Effector memory CD4-positive, alpha-beta T cell (primary cell): ENCODE results near the gene CAMTA1.

Source experiments
- DNase-seq, 3 donors: peaks; one replicate each; pipeline ENCODE4 v3.0.0-alpha.2; 2020
- H3K27ac ChIP-seq: 2 replicates; pipeline ENCODE4 v1.7.0; 2013; ENCODE audit warnings: mild to moderate bottlenecking, low read length, moderate library complexity; ENCODE audit not compliant: insufficient read depth, poor library complexity, severe bottlenecking
- H3K27me3 ChIP-seq: replicated peaks from 2 replicates; pipeline ENCODE4 v1.7.0; 2013; ENCODE audit warnings: mild to moderate bottlenecking, low read length; ENCODE audit not compliant: insufficient read depth, control insufficient read depth, poor library complexity, severe bottlenecking
- H3K36me3 ChIP-seq: 2 replicates; pipeline ENCODE4 v1.7.0; 2013; ENCODE audit warnings: mild to moderate bottlenecking, low read length, moderate library complexity; ENCODE audit not compliant: control insufficient read depth, insufficient read depth
- H3K4me1 ChIP-seq: 2 replicates; pipeline ENCODE4 v1.7.0; 2013; ENCODE audit warnings: low read length, mild to moderate bottlenecking; ENCODE audit not compliant: control insufficient read depth, insufficient read depth, poor library complexity, severe bottlenecking
- H3K4me3 ChIP-seq: 2 replicates; pipeline ENCODE4 v1.7.0; 2013; ENCODE audit warnings: low read length, low read depth, mild to moderate bottlenecking; ENCODE audit not compliant: insufficient read depth, poor library complexity, severe bottlenecking
- H3K9me3 ChIP-seq: 2 replicates; pipeline ENCODE4 v1.7.0; 2013; ENCODE audit warnings: mild to moderate bottlenecking, low read length, moderate library complexity; ENCODE audit not compliant: control insufficient read depth

The CAMTA1 gene

DNA sequence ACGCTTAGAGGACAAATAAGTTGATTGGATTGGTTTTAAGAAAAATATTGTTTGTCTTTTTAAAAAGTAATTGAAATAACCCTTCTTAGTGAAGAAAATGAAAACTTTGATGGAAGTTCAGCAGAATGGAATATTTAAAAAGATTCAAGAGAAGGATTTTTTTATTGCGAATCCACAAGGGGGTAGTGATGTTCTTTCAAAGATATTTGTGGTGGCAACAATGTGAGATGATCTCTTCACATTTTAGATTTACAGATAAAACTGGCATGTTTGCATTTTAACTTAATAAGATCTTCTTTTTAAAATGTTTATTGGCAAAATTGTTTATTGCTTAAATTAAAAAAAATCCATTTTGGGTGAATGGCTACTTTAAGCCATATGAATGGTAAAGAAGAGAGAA is 8.9 kb downstream of the CAMTA1 start:
- no peak overlapping the region for H3K27ac ChIP-seq
- H3K27me3 ChIP-seq: no peaks in the 10 kb centered on the region
- peaks cover 3% of the 10 kb centered on the region for H3K36me3 ChIP-seq
- no peak for DNase-seq
- no peaks in the 10 kb centered on the region for H3K4me1 ChIP-seq
- no peak overlapping the region for H3K4me3 ChIP-seq
- no peaks in the 10 kb centered on the region for H3K9me3 ChIP-seq

DNA sequence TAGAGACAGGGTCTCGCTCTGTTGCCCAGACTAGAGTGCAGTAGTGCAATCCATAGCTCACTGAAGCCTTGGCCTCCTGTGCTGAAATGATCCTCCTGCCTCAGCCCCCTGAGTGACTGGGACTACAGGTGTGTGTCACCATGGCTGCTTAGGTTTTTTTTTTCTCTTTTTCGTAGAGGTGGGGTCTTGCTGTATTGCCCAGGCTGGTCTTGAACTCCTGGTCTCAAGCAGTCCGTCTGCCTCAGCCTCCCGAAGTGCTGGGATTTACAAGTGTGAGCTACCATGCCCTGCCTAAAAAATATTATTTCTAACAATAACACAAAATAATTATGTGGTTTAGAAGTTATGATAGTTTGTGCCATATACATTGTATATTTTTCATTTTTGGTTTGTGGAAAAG is 9.9 kb downstream of the CAMTA1 start:
- H3K4me3 ChIP-seq: no peak overlapping the region
- H3K9me3 ChIP-seq: no peaks in the 10 kb centered on the region
- peaks cover 3% of the 10 kb centered on the region for H3K36me3 ChIP-seq
- DNase-seq: no peak
- H3K4me1 ChIP-seq: no peaks in the 10 kb centered on the region
- H3K27ac ChIP-seq: no peak overlapping the region
- H3K27me3 ChIP-seq: no peaks in the 10 kb centered on the region

DNA sequence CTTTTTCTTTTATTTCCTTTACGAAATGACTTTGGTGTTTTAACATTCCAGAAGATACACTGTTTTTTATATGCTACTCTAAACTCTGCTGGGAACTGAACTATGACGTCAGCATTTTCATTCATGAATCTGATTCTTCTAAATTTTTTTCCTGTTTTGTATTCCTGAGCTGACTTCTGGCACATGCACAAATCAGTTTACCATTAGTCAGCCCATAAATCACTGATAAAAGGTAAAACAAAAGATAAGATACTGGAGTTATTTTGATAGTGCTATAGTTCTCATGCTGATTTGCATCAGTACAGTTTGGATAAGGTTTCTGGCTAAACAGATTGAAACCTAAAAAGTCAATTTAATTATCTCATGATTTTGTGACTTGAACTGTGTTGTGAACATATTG is 10.4 kb downstream of the CAMTA1 start:
- DNase-seq: no peak
- Histone ChIP-seq H3K27ac (no peak overlapping the region), H3K4me3 (no peak overlapping the region), H3K36me3 (peaks cover 3% of the 10 kb centered on the region), H3K9me3 (no peaks in the 10 kb centered on the region), H3K4me1 (no peaks in the 10 kb centered on the region), H3K27me3 (no peaks in the 10 kb centered on the region)

DNA sequence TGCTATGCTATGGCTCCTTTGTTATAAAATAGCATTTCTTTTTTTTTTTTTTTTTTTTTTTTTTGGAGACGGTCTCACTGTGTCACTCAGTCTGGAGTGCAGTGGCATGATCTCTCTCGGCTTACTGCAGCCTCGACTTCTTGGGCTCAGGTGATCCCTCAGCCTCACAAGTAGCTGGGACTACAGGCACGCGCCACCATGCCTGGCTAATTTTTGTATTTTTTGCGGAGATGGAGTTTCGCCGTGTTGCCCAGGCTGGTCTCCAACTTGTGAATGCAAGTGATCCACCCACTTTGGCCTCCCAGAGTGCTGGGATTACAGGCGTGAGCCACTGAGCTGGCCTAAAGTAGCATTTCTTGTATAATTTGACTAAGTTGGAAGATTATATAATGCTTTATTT is 10.8 kb downstream of the CAMTA1 start:
- no peaks in the 10 kb centered on the region for H3K27me3 ChIP-seq
- H3K9me3 ChIP-seq: no peaks in the 10 kb centered on the region
- H3K27ac ChIP-seq: no peak overlapping the region
- no peak overlapping the region for H3K4me3 ChIP-seq
- DNase-seq: no peak
- H3K36me3 ChIP-seq: peaks cover 3% of the 10 kb centered on the region
- H3K4me1 ChIP-seq: no peaks in the 10 kb centered on the region

DNA sequence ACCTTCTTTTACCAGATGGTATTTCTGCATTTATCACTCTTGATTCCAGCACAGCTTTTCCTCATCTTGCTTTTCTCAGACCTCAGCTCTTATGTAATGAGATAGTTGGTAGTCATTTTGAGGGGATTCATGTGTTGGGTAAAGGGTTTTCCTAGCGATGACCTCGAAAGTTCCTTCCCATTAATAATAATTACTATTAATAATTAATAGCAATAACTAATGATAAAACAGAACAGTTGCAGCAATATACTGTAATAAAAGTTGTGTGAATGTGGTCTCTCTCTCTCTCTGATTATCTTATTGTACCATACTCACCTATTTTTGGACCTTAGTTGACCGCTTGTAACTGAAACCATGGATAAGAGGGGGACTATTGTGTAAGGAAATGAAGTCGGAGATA is 14.2 kb downstream of the CAMTA1 start:
- Histone ChIP-seq H3K27ac (no peak overlapping the region), H3K9me3 (no peaks in the 10 kb centered on the region), H3K27me3 (no peaks in the 10 kb centered on the region), H3K4me3 (no peak overlapping the region), H3K36me3 (no peaks in the 10 kb centered on the region), H3K4me1 (no peaks in the 10 kb centered on the region)
- no peak for DNase-seq

DNA sequence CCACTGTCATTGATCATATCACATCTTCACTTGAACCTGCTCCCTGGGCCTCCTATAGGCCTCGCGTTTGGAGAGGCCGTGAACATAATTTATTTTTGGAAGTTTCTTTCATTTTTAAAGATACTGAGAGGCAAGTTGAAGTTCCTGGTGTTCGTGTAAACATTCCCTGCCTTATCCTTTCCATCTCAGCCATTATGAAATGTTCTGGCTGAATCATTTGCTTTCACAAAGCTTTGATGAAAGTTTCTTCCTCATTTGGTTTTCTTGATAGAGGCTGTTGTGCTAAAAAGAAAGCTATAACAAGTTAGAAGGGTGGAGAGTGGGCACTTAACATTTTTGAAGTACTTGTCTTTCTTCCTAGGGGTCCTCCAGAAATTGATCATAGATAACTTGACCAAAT is 15.5 kb downstream of the CAMTA1 start:
- Histone ChIP-seq H3K27ac (no peak overlapping the region), H3K9me3 (no peaks in the 10 kb centered on the region), H3K4me1 (no peaks in the 10 kb centered on the region), H3K36me3 (no peaks in the 10 kb centered on the region), H3K27me3 (no peaks in the 10 kb centered on the region), H3K4me3 (no peak overlapping the region)
- no peak for DNase-seq

DNA sequence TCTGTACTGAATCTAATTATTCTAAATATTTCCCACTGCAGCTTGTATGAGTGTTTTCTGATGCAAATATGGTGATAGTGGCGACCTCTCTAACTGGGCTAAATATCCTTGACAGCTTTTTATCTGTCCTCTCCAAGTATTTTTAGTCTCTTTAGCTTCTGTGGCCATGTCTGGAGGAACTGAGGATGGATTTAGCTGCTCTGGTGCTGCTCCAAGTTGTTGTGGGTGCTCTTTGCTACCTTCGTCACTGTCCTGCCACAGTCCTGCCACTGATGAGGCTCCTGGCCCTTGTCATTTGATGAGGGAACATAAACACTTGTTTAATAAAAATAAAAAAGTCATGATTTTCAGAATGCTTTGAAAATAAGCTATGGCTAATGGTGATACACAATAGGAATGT is 15.9 kb downstream of the CAMTA1 start:
- Histone ChIP-seq H3K9me3 (no peaks in the 10 kb centered on the region), H3K27ac (no peak overlapping the region), H3K4me1 (peaks cover 3% of the 10 kb centered on the region), H3K4me3 (no peak overlapping the region), H3K36me3 (no peaks in the 10 kb centered on the region), H3K27me3 (no peaks in the 10 kb centered on the region)
- no peak for DNase-seq

DNA sequence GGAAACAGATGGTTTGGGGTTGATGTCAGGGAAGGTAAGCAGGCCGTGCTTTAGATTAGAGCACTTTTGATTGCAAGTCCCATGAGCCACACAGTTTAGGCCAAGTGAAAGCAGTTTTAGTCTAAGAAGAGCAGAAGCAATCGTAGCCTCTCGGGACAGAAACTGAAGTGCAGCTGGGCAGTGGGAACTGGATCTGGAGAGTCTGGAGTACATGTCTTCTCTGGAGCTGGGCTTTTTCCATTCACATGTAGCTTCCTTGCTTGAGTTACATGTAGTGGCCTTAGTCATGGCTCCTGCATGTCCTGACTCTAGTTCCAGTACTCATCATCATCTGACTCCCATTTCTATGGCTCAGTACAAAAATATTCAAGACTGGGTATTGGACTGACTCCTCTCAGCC is 16.7 kb downstream of the CAMTA1 start:
- Histone ChIP-seq H3K9me3 (no peaks in the 10 kb centered on the region), H3K36me3 (no peaks in the 10 kb centered on the region), H3K4me1 (peaks cover 3% of the 10 kb centered on the region), H3K27me3 (no peaks in the 10 kb centered on the region), H3K27ac (no peak overlapping the region), H3K4me3 (no peak overlapping the region)
- no peak for DNase-seq

DNA sequence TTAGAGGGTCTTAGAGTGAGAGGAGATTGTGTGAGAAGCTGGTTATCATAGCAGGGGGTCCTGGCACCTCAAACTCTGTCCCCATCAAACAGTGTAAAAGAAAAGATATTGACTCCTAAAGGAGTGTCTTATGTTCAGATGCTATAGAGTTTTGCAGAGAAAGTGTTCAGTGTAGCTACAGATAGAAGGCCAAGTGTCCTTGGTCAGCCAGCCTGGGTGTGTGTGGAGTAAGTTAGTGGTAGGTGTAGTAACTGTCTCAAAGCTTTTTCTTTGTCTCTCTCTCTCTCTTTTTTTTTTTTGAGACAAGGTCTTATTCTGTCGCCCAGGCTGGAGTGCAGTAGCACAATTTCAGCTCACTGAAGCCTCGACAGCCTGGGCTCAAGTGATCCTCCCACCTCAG is 17.2 kb downstream of the CAMTA1 start:
- Histone ChIP-seq H3K36me3 (no peaks in the 10 kb centered on the region), H3K4me3 (no peak overlapping the region), H3K27ac (no peak overlapping the region), H3K27me3 (no peaks in the 10 kb centered on the region), H3K9me3 (no peaks in the 10 kb centered on the region), H3K4me1 (peaks cover 3% of the 10 kb centered on the region)
- no peak for DNase-seq

DNA sequence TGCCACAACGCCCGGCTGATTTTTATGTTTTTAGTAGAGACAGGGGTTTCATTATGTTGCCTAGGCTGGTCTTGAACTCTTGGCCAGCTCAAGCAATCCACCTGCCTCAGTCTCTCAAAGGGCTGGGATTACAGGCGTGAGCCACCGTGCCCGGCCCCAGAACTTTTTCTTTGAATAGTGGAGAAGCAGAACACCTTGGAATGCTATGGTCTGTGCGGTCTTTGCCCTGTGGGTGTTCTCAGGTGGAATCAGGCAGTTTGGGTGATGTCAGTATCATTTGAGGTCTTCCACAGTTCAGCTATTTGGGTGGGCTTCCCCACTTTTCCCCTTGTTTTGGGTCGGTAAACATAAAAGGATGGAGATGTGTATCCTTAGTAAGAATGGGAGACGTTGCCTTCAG is 17.6 kb downstream of the CAMTA1 start:
- no peak for DNase-seq
- Histone ChIP-seq H3K27me3 (no peaks in the 10 kb centered on the region), H3K36me3 (no peaks in the 10 kb centered on the region), H3K27ac (no peak overlapping the region), H3K4me1 (peaks cover 3% of the 10 kb centered on the region), H3K4me3 (no peak overlapping the region), H3K9me3 (no peaks in the 10 kb centered on the region)

DNA sequence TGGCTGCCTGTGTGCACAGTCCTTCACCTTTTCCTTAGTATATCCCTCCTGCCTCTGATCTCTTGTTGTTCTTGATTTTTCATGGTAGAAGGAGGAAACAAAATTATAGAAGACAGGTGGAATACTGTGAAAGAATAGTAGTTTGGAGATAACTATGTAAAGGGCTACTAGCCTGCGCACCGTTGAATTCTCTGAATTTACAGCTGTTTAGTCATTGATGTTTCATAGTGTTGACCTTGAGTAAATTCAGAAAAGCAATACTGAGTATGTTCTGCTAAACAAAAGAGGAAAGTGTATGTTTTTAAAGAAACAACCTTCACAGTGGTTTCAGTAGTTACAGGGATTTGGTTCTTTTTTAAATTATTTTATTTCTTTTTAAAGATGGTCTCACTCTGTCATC is 18.1 kb downstream of the CAMTA1 start:
- peaks cover 3% of the 10 kb centered on the region for H3K4me1 ChIP-seq
- no peak overlapping the region for H3K27ac ChIP-seq
- H3K4me3 ChIP-seq: no peak overlapping the region
- no peaks in the 10 kb centered on the region for H3K9me3 ChIP-seq
- H3K36me3 ChIP-seq: no peaks in the 10 kb centered on the region
- H3K27me3 ChIP-seq: no peaks in the 10 kb centered on the region
- DNase-seq: no peak
